A549 (cell line): ENCODE measurements around the gene TALDO1. TPM values are rescaled to one million over a fixed set of nuclear protein-coding genes. Genes with fewer than 3 reads are reported as not detected.

Experiments used
- ATAC-seq, 2 experiments: fragments of 200-7000 bp in 1 of 2; fragments of >200 bp in 1 of 2; cut with Nextera tagmentation in 1 of 2; cut with Tn5 transposase in 1 of 2; 3 replicates each; pipeline versions ENCODE4 v1.8.0 to v1.9.1; 2018 to 2020; ENCODE audit warnings: mild to moderate bottlenecking in 1 of 2, moderate library complexity in 1 of 2
- CTCF ChIA-PET: fragments of 300-600 bp; sonication (Branson Sonifier 250); formaldehyde crosslinking; extraction: SDS; loops from one replicate; lab custom pipeline; 2021; ENCODE audit warnings: antibody characterized with exemption, inconsistent platforms; lab: Yijun Ruan, JAX
- POLR2A ChIA-PET: fragments of 350-600 bp; formaldehyde crosslinking; extraction: SDS; loops from one replicate; lab custom pipeline; 2021; ENCODE audit warnings: antibody characterized with exemption, inconsistent platforms; lab: Yijun Ruan, JAX
- DNase-seq, 2 experiments: peaks; one replicate each; pipeline versions ENCODE4 v3.0.0 to v3.0.0-alpha.2; 2011 to 2016; ENCODE audit warnings: low read depth in 1 of 2, low spot score in 1 of 2
- FAIRE-seq: peaks from 2 replicates; lab custom pipeline; 2011; peaks lifted over from hg19 to GRCh38; lab: Jason Lieb, UNC
- H3K27ac ChIP-seq, 2 experiments: fragments of >200 bp; sonication (Bioruptor Twin); formaldehyde crosslinking; 3 replicates each; pipeline ENCODE4 v1.5.1; 2016 to 2017
- H3K4me1 ChIP-seq: fragments of >200 bp; sonication (Bioruptor Twin); formaldehyde crosslinking; 3 replicates; pipeline ENCODE4 v1.6.1; 2016
- H3K4me2 ChIP-seq: fragments of >200 bp; sonication (Bioruptor Twin); formaldehyde crosslinking; 3 replicates; pipeline ENCODE4 v1.6.1; 2016
- H3K4me3 ChIP-seq: fragments of >200 bp; sonication (Bioruptor Twin); formaldehyde crosslinking; 3 replicates; pipeline ENCODE4 v1.5.1; 2016
- H3K9me3 ChIP-seq: fragments of >200 bp; sonication (Bioruptor Twin); formaldehyde crosslinking; 3 replicates; pipeline ENCODE4 v1.6.1; 2016
- BCL3 ChIP-seq: fragments of >200 bp; sonication (Bioruptor Twin); formaldehyde crosslinking; IDR thresholded peaks from 3 replicates; pipeline ENCODE4 v1.6.1; 2016
- CEBPB ChIP-seq, 2 experiments: fragments of >200 bp in 1 of 2; sonication (Bioruptor Twin) in 1 of 2; formaldehyde crosslinking in 1 of 2; IDR thresholded peaks; 2 replicates each; pipeline ENCODE4 v1.6.1; 2012 to 2016
- E2F6 ChIP-seq: IDR thresholded peaks from 2 replicates; pipeline ENCODE4 v1.6.1; 2012; ENCODE audit warnings: low read depth, borderline replicate concordance
- ELK1 ChIP-seq: fragments of 150-350 bp; IDR thresholded peaks from 2 replicates; pipeline ENCODE4 v1.6.1; 2014; ENCODE audit warnings: low read depth, mild to moderate bottlenecking, low read length
- EP300 ChIP-seq, 2 experiments: fragments of >200 bp; sonication (Bioruptor Twin); formaldehyde crosslinking; IDR thresholded peaks; 2 replicates in 1 of 2; 3 replicates in 1 of 2; pipeline ENCODE4 v1.6.1; 2016 to 2017
- FOSB ChIP-seq: fragments of 250-450 bp; sonication (Bioruptor Pico); IDR thresholded peaks from 2 replicates; pipeline ENCODE4 v1.5.0; 2020; ENCODE audit warnings: mild to moderate bottlenecking, moderate library complexity
- GATA3 ChIP-seq: IDR thresholded peaks from 2 replicates; pipeline ENCODE4 v1.6.1; 2012; ENCODE audit warnings: borderline replicate concordance
- HMGXB4 ChIP-seq: fragments of 250-450 bp; sonication (Bioruptor Pico); IDR thresholded peaks from 2 replicates; pipeline ENCODE4 v1.5.0; 2021; ENCODE audit warnings: mild to moderate bottlenecking, moderate library complexity, borderline replicate concordance
- KDM1A ChIP-seq: fragments of 200-600 bp; sonication (generic); IDR thresholded peaks from 2 replicates; pipeline ENCODE4 v1.6.1; 2016; ENCODE audit warnings: low read depth, mild to moderate bottlenecking
- MAFK ChIP-seq: fragments of 450-650 bp; IDR thresholded peaks from 2 replicates; pipeline ENCODE4 v1.6.1; 2014; ENCODE audit not compliant: partially characterized antibody
- NFE2L2 ChIP-seq: fragments of 150-350 bp; conservative IDR thresholded peaks from 2 replicates; pipeline ENCODE4 v1.6.1; 2014; ENCODE audit warnings: low read length
- POLR2A ChIP-seq: IDR thresholded peaks from 2 replicates; pipeline ENCODE4 v1.6.1; 2012; ENCODE audit warnings: mild to moderate bottlenecking, low read length
- POLR2AphosphoS2 ChIP-seq: conservative IDR thresholded peaks from 2 replicates; pipeline ENCODE4 v1.6.1; 2012; ENCODE audit warnings: low read length, improper control_type of control experiment, inconsistent platforms
- REST ChIP-seq: fragments of 200-600 bp; sonication (generic); IDR thresholded peaks from 2 replicates; pipeline ENCODE4 v1.6.1; 2016; ENCODE audit warnings: antibody characterized with exemption, mild to moderate bottlenecking, moderate library complexity
- ZNF302 ChIP-seq: fragments of 250-450 bp; sonication (Bioruptor Pico); IDR thresholded peaks from 2 replicates; pipeline ENCODE4 v1.9.0; 2021; ENCODE audit warnings: inconsistent platforms, mild to moderate bottlenecking, moderate library complexity
- ZSCAN20 ChIP-seq: fragments of 250-450 bp; sonication (Bioruptor Pico); IDR thresholded peaks from 2 replicates; pipeline ENCODE4 v1.8.0; 2022; ENCODE audit warnings: mild to moderate bottlenecking, moderate library complexity
- WGBS: methylation state at CpG from one replicate; pipeline ENCODE4 v1.1.6; 2017; ENCODE audit errors: missing lambda C conversion rate; 5-methylcytosine and 5-hydroxymethylcytosine counted together
- polyA plus RNA-seq, 4 experiments: library from polyadenylated mRNA; depleted of rRNA in 3 of 4; stranded (reverse); fragments of >200 nt; fragmentation: RNase III in 1 of 4; extraction: RNeasy Plus Mini Kit Qiagen cat#74134 plus additional on column Dnase treatment in 1 of 4; gene quantifications; 2 replicates in 3 of 4; 3 replicates in 1 of 4; pipeline ENCODE4 v1.2.3, GENCODE V29; 2011 to 2017
- TF ChIP-seq, protein P1 (sequence below): IDR thresholded peaks from 2 replicates; pipeline ENCODE4 v1.6.1; 2012
- TF ChIP-seq, protein P2 (sequence below): fragments of 250-450 bp; sonication (Bioruptor Pico); IDR thresholded peaks from 2 replicates; pipeline ENCODE4 v1.5.0; 2020; ENCODE audit warnings: low read depth, mild to moderate bottlenecking, moderate library complexity

TALDO1 gene
- polyA plus RNA-seq, 2 of the 4 experiments (the other 2 are of a cell fraction): 287 to 391 TPM

DNA sequence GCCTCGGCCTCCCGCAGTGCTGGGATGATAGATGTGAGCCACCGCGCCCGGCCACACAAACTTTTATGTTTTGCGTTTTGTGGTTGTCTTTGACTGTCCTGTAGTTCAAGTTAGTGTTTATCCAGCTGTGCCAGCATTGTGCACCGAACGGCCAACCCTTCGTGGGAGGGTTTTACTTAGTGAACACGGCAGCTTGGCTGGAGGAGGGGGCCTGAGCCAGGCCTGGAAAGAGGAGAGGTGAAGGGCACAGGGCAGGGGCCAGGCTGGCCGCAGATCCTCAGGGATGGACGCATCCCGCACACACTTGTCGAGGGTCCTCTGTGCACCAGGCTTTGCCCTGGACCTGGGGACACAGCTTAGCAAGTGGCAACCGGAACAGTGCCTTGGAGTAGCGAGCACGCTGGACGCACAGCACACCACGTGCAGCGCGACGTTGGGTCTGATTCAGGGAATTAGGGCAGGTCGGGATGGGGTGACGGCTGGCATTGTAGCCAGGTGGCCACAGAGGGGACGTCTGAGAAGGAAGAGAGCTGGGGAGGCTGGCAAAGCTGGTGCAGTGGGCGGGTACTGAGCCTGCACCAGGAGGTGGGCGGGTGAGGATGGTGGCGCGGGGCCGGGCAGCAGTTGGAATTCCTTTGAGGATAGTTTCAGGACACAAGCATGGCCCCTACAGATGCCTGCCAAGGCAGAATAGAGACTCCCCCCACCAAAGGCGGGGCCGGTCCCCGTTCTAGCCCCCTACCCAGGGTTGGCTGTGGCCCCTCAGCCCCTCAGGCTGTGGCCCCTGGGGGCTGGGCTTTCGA, 27.8 kb upstream of the TALDO1 start:
- H3K27ac ChIP-seq: no peak overlapping the region
- no peak for ATAC-seq
- FAIRE-seq: no peak
- ChIA-PET CTCF (interaction anchor here (1.1 to 20.1 kb wide), 3 partner anchors 9 to 38 kb away, joined by 3 to 599 read pairs (median 11); partner anchors contain the start of genes DEAF1, EPS8L2 and TMEM80), POLR2A (interaction anchor here (0.9 kb wide), 1 partner anchor 14 kb away, joined by 3 read pairs; no protein-coding TSS in a partner anchor)
- H3K4me2 ChIP-seq: no peak overlapping the region
- DNase-seq: no peak
- H3K9me3 ChIP-seq: no peaks in the 10 kb centered on the region
- no peak for TF ChIP-seq NFE2L2
- TF ChIP-seq BCL3: no peak
- no peak for TF ChIP-seq MAFK
- TF ChIP-seq CEBPB (IDR thresholded peaks at IDR 0.05): no peak
- no peak for TF ChIP-seq ZNF302
- TF ChIP-seq GATA3: no peak
- TF ChIP-seq EP300 (IDR thresholded peaks at IDR 0.05): no peak
- no peak for TF ChIP-seq HMGXB4 (CRISPR knock-in tag)
- TF ChIP-seq REST: no peak
- TF ChIP-seq ZSCAN20 (CRISPR knock-in tag): no peak
- no peak for TF ChIP-seq E2F6
- no peak for TF ChIP-seq ELK1
- no peak for TF ChIP-seq POLR2A
- no peak for TF ChIP-seq KDM1A
- no peak for TF ChIP-seq FOSB
- TF ChIP-seq POLR2AphosphoS2: no peak
- TF ChIP-seq, protein P1, sequence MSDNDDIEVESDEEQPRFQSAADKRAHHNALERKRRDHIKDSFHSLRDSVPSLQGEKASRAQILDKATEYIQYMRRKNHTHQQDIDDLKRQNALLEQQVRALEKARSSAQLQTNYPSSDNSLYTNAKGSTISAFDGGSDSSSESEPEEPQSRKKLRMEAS: no peak
- TF ChIP-seq, protein P2, sequence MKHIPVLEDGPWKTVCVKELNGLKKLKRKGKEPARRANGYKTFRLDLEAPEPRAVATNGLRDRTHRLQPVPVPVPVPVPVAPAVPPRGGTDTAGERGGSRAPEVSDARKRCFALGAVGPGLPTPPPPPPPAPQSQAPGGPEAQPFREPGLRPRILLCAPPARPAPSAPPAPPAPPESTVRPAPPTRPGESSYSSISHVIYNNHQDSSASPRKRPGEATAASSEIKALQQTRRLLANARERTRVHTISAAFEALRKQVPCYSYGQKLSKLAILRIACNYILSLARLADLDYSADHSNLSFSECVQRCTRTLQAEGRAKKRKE (CRISPR knock-in tag): no peak
- no peak overlapping the region for H3K4me3 ChIP-seq
- peaks cover 17% of the 10 kb centered on the region; the same call in 1 of the 3 replicates for H3K4me1 ChIP-seq
- WGBS: 91% methylated on average over 32 of the region's 34 CpGs
